Right kidney (tissue), 1 donor: Measurements from ENCODE around the gene DNMT3A.

ENCODE experiments used
- DNase-seq: peaks from one replicate; pipeline ENCODE4 v3.0.0-alpha.2; 2016

The DNMT3A gene

GRCh38 chr2:25257032-25257552, 84.6 kb downstream of the DNMT3A start:
- DNase-seq = peak; percentile 48

GRCh38 chr2:25256488-25256875, 85.2 kb downstream of the DNMT3A start:
- no peak for DNase-seq

- no peak for DNase-seq
Observed at GRCh38 chr2:25255745-25256487, 85.8 kb downstream of the DNMT3A start.

GRCh38 chr2:25254961-25255360, 86.8 kb downstream of the DNMT3A start:
- no peak for DNase-seq

- no peak for DNase-seq
Observed at GRCh38 chr2:25253153-25253626, 88.5 kb downstream of the DNMT3A start.

- DNase-seq = peak; percentile 86
Observed at GRCh38 chr2:25252291-25253152, 89.2 kb downstream of the DNMT3A start.

- peak; percentile 90 for DNase-seq
Observed at GRCh38 chr2:25251422-25252273, 90.1 kb downstream of the DNMT3A start.

- no peak for DNase-seq
Observed at GRCh38 chr2:25251071-25251421, 90.7 kb downstream of the DNMT3A start.

- DNase-seq = peak; percentile 71
Observed at GRCh38 chr2:25250331-25251070, 91.2 kb downstream of the DNMT3A start.

GRCh38 chr2:25249785-25250184, 91.9 kb downstream of the DNMT3A start:
- DNase-seq = no peak

GRCh38 chr2:25247792-25248512, 93.8 kb downstream of the DNMT3A start:
- DNase-seq = no peak

GRCh38 chr2:25246558-25247290, 95.0 kb downstream of the DNMT3A start:
- no peak for DNase-seq

GRCh38 chr2:25246001-25246400, 95.7 kb downstream of the DNMT3A start:
- no peak for DNase-seq

GRCh38 chr2:25245141-25245540, 96.6 kb downstream of the DNMT3A start:
- DNase-seq = no peak

GRCh38 chr2:25243995-25244394, 97.7 kb downstream of the DNMT3A start:
- DNase-seq = no peak

GRCh38 chr2:25241452-25241851, 100.3 kb downstream of the DNMT3A start:
- DNase-seq = no peak

- no peak for DNase-seq
Observed at GRCh38 chr2:25240636-25241035, 101.1 kb downstream of the DNMT3A start.

GRCh38 chr2:25238920-25239319, 102.8 kb downstream of the DNMT3A start:
- no peak for DNase-seq

GRCh38 chr2:25237764-25238163, 104.0 kb downstream of the DNMT3A start:
- DNase-seq = no peak

- no peak for DNase-seq
Observed at GRCh38 chr2:25236736-25237135, 105.0 kb downstream of the DNMT3A start.
